ENCODE data around the gene MAN2C1.

MAN2C1 gene

GRCh38 chr15:75360391-75360790 lies 8.0 kb downstream of the MAN2C1 start:
- no peak overlapping the region for H3K27ac ChIP-seq
- TF ChIP-seq ZFX (IDR thresholded peaks at IDR 0.05) (no peak), CTCF (conservative IDR thresholded peaks at IDR 0.05) (no peak)

DNA sequence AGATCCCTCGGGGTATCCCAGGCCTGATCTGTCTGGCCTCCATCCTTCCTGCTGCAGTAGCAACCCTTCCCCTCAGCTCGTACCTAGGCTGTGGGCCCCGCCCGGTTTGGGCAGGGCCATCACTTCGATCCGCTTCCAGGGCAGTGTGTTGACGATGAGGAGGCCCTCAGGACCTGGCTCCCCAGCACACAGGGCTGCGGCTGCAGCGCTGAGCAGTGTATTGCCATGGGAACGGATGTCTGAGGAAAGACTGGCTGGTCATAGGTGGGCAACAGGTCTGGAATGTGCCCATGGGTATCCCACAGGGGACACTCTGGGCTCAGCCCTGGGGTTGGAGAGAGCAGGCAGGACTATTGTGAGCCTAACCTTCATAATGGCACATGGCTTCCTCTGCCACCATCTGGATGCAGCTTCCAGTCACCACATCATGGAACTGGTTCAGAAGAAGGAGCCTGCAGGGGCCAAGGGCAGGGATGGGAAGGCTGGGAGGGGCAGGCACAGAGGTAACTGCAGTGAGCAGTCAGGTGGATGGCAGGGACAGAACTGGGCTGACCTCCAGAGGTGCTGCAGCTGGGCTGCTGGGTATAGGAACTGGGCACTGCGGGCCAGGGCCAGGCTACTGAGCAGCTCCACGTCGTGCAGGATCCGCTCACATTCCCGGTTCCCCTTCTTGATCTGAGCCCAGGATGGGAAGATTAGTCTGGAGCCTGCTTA lies 8.7 kb downstream of the MAN2C1 start:
- no peak overlapping the region for H3K27ac ChIP-seq
- TF ChIP-seq CTCF (conservative IDR thresholded peaks at IDR 0.05) (no peak), ZFX (IDR thresholded peaks at IDR 0.05) (no peak)

GRCh38 chr15:75358771-75359536 lies 9.5 kb downstream of the MAN2C1 start:
- H3K27ac ChIP-seq: no peak overlapping the region
- TF ChIP-seq CTCF (conservative IDR thresholded peaks at IDR 0.05) (no peak), ZFX (IDR thresholded peaks at IDR 0.05) (no peak)

GRCh38 chr15:75357976-75358673 lies 10.3 kb downstream of the MAN2C1 start:
- TF ChIP-seq CTCF (conservative IDR thresholded peaks at IDR 0.05) (no peak), ZFX (IDR thresholded peaks at IDR 0.05) (no peak)
- no peak overlapping the region for H3K27ac ChIP-seq

GRCh38 chr15:75356517-75356916 lies 11.9 kb downstream of the MAN2C1 start:
- TF ChIP-seq CTCF (conservative IDR thresholded peaks at IDR 0.05): no peak
- no peak for TF ChIP-seq ZFX (IDR thresholded peaks at IDR 0.05)
- no peak overlapping the region for H3K27ac ChIP-seq

GRCh38 chr15:75356006-75356405 lies 12.4 kb downstream of the MAN2C1 start:
- TF ChIP-seq CTCF (conservative IDR thresholded peaks at IDR 0.05) (no peak), ZFX (IDR thresholded peaks at IDR 0.05) (no peak)
- no peak overlapping the region for H3K27ac ChIP-seq

GRCh38 chr15:75355369-75355768 lies 13.0 kb downstream of the MAN2C1 start:
- H3K27ac ChIP-seq: no peak overlapping the region
- TF ChIP-seq ZFX (IDR thresholded peaks at IDR 0.05) (no peak), CTCF (conservative IDR thresholded peaks at IDR 0.05) (no peak)

All from C4-2B (cell line).